Naive thymus-derived CD4-positive, alpha-beta T cell (primary cell): ENCODE results near the gene HOXD9. TPM values are rescaled to one million over a fixed set of nuclear protein-coding genes. Genes with fewer than 3 reads are reported as not detected.

Source experiments
- ATAC-seq: fragments of 150-1000 bp; cut with Tn5 transposase; 2 replicates; pipeline ENCODE4 v1.10.0; 2021; ENCODE audit warnings: mild to moderate bottlenecking, moderate library complexity
- CTCF ChIA-PET: fragments of 350-600 bp; sonication (Branson Sonifier 250); formaldehyde crosslinking; loops from one replicate; lab custom pipeline; 2021; ENCODE audit warnings: antibody characterized with exemption; lab: Charles Lee
- POLR2A ChIA-PET: fragments of 350-600 bp; sonication (Branson Sonifier 250); formaldehyde crosslinking; loops from one replicate; lab custom pipeline; 2021; ENCODE audit warnings: antibody characterized with exemption, inconsistent platforms; lab: Charles Lee
- DNase-seq, 9 donors: peaks; one replicate each; pipeline versions ENCODE4 v3.0.0 to v3.0.0-alpha.2; 2020 to 2022; ENCODE audit warnings: mixed read lengths in 1 of 9
- H3K27ac ChIP-seq: one replicate; pipeline ENCODE4 v1.7.0; 2013; ENCODE audit warnings: mild to moderate bottlenecking, low read depth, low read length, moderate library complexity
- H3K27me3 ChIP-seq, 2 donors: one replicate each; pipeline ENCODE4 v1.7.0; 2013; ENCODE audit warnings: low read length in 2 of 2, mild to moderate bottlenecking in 2 of 2, moderate library complexity in 2 of 2; ENCODE audit not compliant: control insufficient read depth in 2 of 2, insufficient read depth in 2 of 2
- H3K36me3 ChIP-seq, 3 experiments: 1 replicate in 2 of 3; 2 replicates in 1 of 3; pipeline ENCODE4 v1.7.0; 2013; ENCODE audit warnings: low read length in 3 of 3, mild to moderate bottlenecking in 3 of 3, moderate library complexity in 1 of 3; ENCODE audit not compliant: insufficient read depth in 3 of 3, control insufficient read depth in 2 of 3
- H3K4me1 ChIP-seq, 2 donors: one replicate each; pipeline ENCODE4 v1.7.0; 2013; ENCODE audit warnings: low read length in 2 of 2, mild to moderate bottlenecking in 2 of 2, moderate library complexity in 1 of 2; ENCODE audit not compliant: control insufficient read depth in 2 of 2, insufficient read depth in 2 of 2
- H3K4me3 ChIP-seq: 2 replicates; pipeline ENCODE4 v1.7.0; 2013; ENCODE audit warnings: mild to moderate bottlenecking, low read length
- H3K9me3 ChIP-seq, 3 experiments: 1 replicate in 2 of 3; 2 replicates in 1 of 3; pipeline ENCODE4 v1.7.0; 2013; ENCODE audit warnings: low read length in 3 of 3; ENCODE audit not compliant: control insufficient read depth in 2 of 3
- H3K27ac Mint-ChIP-seq, 9 donors: one replicate each; pipeline ENCODE4 v1.8.0; 2020 to 2022; ENCODE audit warnings: mixed read lengths in 9 of 9, mild to moderate bottlenecking in 8 of 9, moderate library complexity in 5 of 9, inconsistent platforms in 2 of 9
- H3K27me3 Mint-ChIP-seq, 5 donors: one replicate each; pipeline ENCODE4 v1.8.0; 2021 to 2022; ENCODE audit warnings: mixed read lengths in 5 of 5, mild to moderate bottlenecking in 1 of 5
- H3K36me3 Mint-ChIP-seq, 5 donors: one replicate each; pipeline ENCODE4 v1.8.0; 2020 to 2022; ENCODE audit warnings: mixed read lengths in 5 of 5, mild to moderate bottlenecking in 3 of 5, inconsistent platforms in 1 of 5
- H3K4me1 Mint-ChIP-seq, 7 donors: one replicate each; pipeline ENCODE4 v1.8.0; 2020 to 2022; ENCODE audit warnings: mixed read lengths in 7 of 7, mild to moderate bottlenecking in 3 of 7, inconsistent platforms in 1 of 7
- H3K4me3 Mint-ChIP-seq, 10 donors: one replicate each; pipeline ENCODE4 v1.8.0; 2020 to 2022; ENCODE audit warnings: mild to moderate bottlenecking in 10 of 10, mixed read lengths in 10 of 10, moderate library complexity in 6 of 10, inconsistent platforms in 2 of 10
- H3K9me3 Mint-ChIP-seq, 11 donors: one replicate each; pipeline ENCODE4 v1.8.0; 2020 to 2022; ENCODE audit warnings: mixed read lengths in 11 of 11, mild to moderate bottlenecking in 4 of 11, inconsistent platforms in 1 of 11, moderate library complexity in 1 of 11
- intact Hi-C, 2 donors: fragments of 100-400 bp; cut with micrococcal nuclease; formaldehyde crosslinking; loops; one replicate each; pipeline ENCODE4 v1.15.1; 2023
- polyA plus RNA-seq, 2 donors: library from polyadenylated mRNA; unstranded; fragments of 300-500 nt; fragmentation: Illumina TruSeq; gene quantifications; one replicate each; pipeline ENCODE4 v1.2.3, GENCODE V29; 2021
- total RNA-seq, 6 experiments: library from RNA in 5 of 6; stranded (reverse) in 5 of 6; gene quantifications; 1 replicate in 5 of 6; 2 replicates in 1 of 6; pipeline ENCODE4 v1.2.3 and lab custom pipeline; 2021 to 2026

HOXD9 gene
- total and polyA plus RNA-seq, 7 experiments from 2014 or later = not detected

- intact Hi-C loops = loop anchor here (2.0 to 5.0 kb wide), 4 partner anchors 36 to 1739 kb away; partner anchors contain the start of gene LNPK (in 1 of the 2)
- Mint-ChIP-seq H3K27ac (peak overlapping the region in 3 of 9 donors; percentile 0 to 51 (median 33)), H3K9me3 (peaks cover 7 to 60% (median 30%) of the 10 kb centered on the region in 11 donors)
These were observed 45.7 kb upstream of the HOXD9 start for GRCh38 chr2:176076796-176077195.

GRCh38 chr2:176078541-176079284 lies 43.8 kb upstream of the HOXD9 start:
- Histone ChIP-seq H3K36me3 (no peaks in the 10 kb centered on the region), H3K9me3 (peaks cover 0 to 51% (median 3%) of the 10 kb centered on the region in 3 experiments), H3K27me3 (peaks cover 42 to 75% of the 10 kb centered on the region in 2 donors), H3K27ac (no peak overlapping the region), H3K4me1 (peaks cover 0 to 7% of the 10 kb centered on the region in 2 donors), H3K4me3 (no peak overlapping the region)
- Mint-ChIP-seq H3K27me3 (peaks cover 65 to 83% (median 79%) of the 10 kb centered on the region in 5 donors), H3K4me3 (peak overlapping the region in 8 of 10 donors; percentile 64 to 80 (median 72)), H3K4me1 (peaks cover 0 to 25% (median 14%) of the 10 kb centered on the region in 7 donors), H3K27ac (peak overlapping the region in 7 of 9 donors; percentile 58 to 91 (median 85)), H3K9me3 (peaks cover 7 to 76% (median 40%) of the 10 kb centered on the region in 11 donors), H3K36me3 (peaks cover 0 to 33% (median 5%) of the 10 kb centered on the region in 5 donors)
- DNase-seq (no peak), ATAC-seq (no peak)
- CTCF ChIA-PET = no interaction called here
- POLR2A ChIA-PET = no interaction called here
- intact Hi-C loops = loop anchor here (2.0 to 5.0 kb wide), 6 partner anchors 20 to 1741 kb away; partner anchors contain the start of gene HOXD12 (in 1 of the 2)

More at GRCh38 chr2:176076796-176077195, 45.7 kb upstream of the HOXD9 start:
- Histone ChIP-seq H3K4me3 (no peak overlapping the region), H3K9me3 (peaks cover 0 to 32% (median 0%) of the 10 kb centered on the region in 3 experiments), H3K27me3 (peaks cover 41 to 75% of the 10 kb centered on the region in 2 donors), H3K27ac (no peak overlapping the region), H3K36me3 (no peaks in the 10 kb centered on the region), H3K4me1 (peaks cover 0 to 7% of the 10 kb centered on the region in 2 donors)
- DNase-seq (no peak), ATAC-seq (no peak)
- H3K27me3 Mint-ChIP-seq = peaks cover 73 to 86% (median 81%) of the 10 kb centered on the region in 5 donors
- peaks cover 0 to 21% (median 13%) of the 10 kb centered on the region in 7 donors for H3K4me1 Mint-ChIP-seq
- POLR2A ChIA-PET = no interaction called here
- H3K4me3 Mint-ChIP-seq = no peak overlapping the region
- CTCF ChIA-PET = no interaction called here
- H3K36me3 Mint-ChIP-seq = peaks cover 0 to 29% (median 5%) of the 10 kb centered on the region in 5 donors

GRCh38 chr2:176079285-176079830 lies 43.2 kb upstream of the HOXD9 start:
- H3K4me1 ChIP-seq = peaks cover 0 to 7% of the 10 kb centered on the region in 2 donors
- DNase-seq (no peak), ATAC-seq (no peak)
- ChIA-PET POLR2A (no interaction called here), CTCF (no interaction called here)
- H3K9me3 ChIP-seq = peaks cover 0 to 55% (median 8%) of the 10 kb centered on the region in 3 experiments
- Mint-ChIP-seq H3K27ac (peak overlapping the region; percentile 32 to 91 (median 85)), H3K27me3 (peaks cover 67 to 83% (median 80%) of the 10 kb centered on the region in 5 donors), H3K9me3 (peaks cover 7 to 80% (median 46%) of the 10 kb centered on the region in 11 donors), H3K36me3 (peaks cover 0 to 40% (median 5%) of the 10 kb centered on the region in 5 donors), H3K4me1 (peaks cover 0 to 25% (median 15%) of the 10 kb centered on the region in 7 donors), H3K4me3 (peak overlapping the region; percentile 64 to 82 (median 72))
- no peak overlapping the region for H3K27ac ChIP-seq
- H3K36me3 ChIP-seq = no peaks in the 10 kb centered on the region
- intact Hi-C loops = loop anchor here (2.0 to 5.0 kb wide), 6 partner anchors 19 to 1742 kb away; partner anchors contain the start of gene HOXD12 (in 1 of the 2)
- no peak overlapping the region for H3K4me3 ChIP-seq
- peaks cover 41 to 79% of the 10 kb centered on the region in 2 donors for H3K27me3 ChIP-seq

- no peak overlapping the region for H3K27ac ChIP-seq
- Mint-ChIP-seq H3K27me3 (peaks cover 67 to 83% (median 80%) of the 10 kb centered on the region in 5 donors), H3K27ac (peak overlapping the region in 6 of 9 donors; percentile 58 to 98 (median 90)), H3K9me3 (peaks cover 7 to 84% (median 51%) of the 10 kb centered on the region in 11 donors), H3K4me1 (peaks cover 0 to 29% (median 15%) of the 10 kb centered on the region in 7 donors), H3K4me3 (peak overlapping the region; percentile 64 to 82 (median 76)), H3K36me3 (peaks cover 0 to 45% (median 5%) of the 10 kb centered on the region in 5 donors)
- peaks cover 41 to 79% of the 10 kb centered on the region in 2 donors for H3K27me3 ChIP-seq
- peaks cover 0 to 7% of the 10 kb centered on the region in 2 donors for H3K4me1 ChIP-seq
- H3K9me3 ChIP-seq = peaks cover 0 to 59% (median 8%) of the 10 kb centered on the region in 3 experiments
- no peak overlapping the region for H3K4me3 ChIP-seq
- no peaks in the 10 kb centered on the region for H3K36me3 ChIP-seq
- DNase-seq (no peak), ATAC-seq (peak; percentile 48)
- intact Hi-C loops = loop anchor here (2.0 to 10.0 kb wide), 7 partner anchors 19 to 1745 kb away; partner anchors contain the start of genes HOXD12 (in 1 of the 2) and SP9 (in 1 of the 2)
- CTCF ChIA-PET = no interaction called here
- POLR2A ChIA-PET = no interaction called here
These were observed 42.5 kb upstream of the HOXD9 start for GRCh38 chr2:176079831-176080539.

GRCh38 chr2:176080540-176081375 lies 41.8 kb upstream of the HOXD9 start:
- H3K9me3 Mint-ChIP-seq = peaks cover 7 to 84% (median 50%) of the 10 kb centered on the region in 11 donors
- ATAC-seq (no peak), DNase-seq (no peak)
- no peaks in the 10 kb centered on the region for H3K36me3 ChIP-seq
- H3K27me3 ChIP-seq = peaks cover 36 to 81% of the 10 kb centered on the region in 2 donors
- peaks cover 0 to 42% (median 5%) of the 10 kb centered on the region in 5 donors for H3K36me3 Mint-ChIP-seq
- POLR2A ChIA-PET = no interaction called here
- CTCF ChIA-PET = no interaction called here
- H3K4me3 Mint-ChIP-seq = peak overlapping the region; percentile 30 to 79 (median 56)
- no peak overlapping the region for H3K4me3 ChIP-seq
- H3K4me1 Mint-ChIP-seq = peaks cover 0 to 29% (median 15%) of the 10 kb centered on the region in 7 donors
- no peak overlapping the region for H3K27ac ChIP-seq
- peaks cover 0 to 64% (median 8%) of the 10 kb centered on the region in 3 experiments for H3K9me3 ChIP-seq
- peaks cover 0 to 7% of the 10 kb centered on the region in 2 donors for H3K4me1 ChIP-seq
- H3K27me3 Mint-ChIP-seq = peaks cover 64 to 81% (median 78%) of the 10 kb centered on the region in 5 donors
- intact Hi-C loops = loop anchor here (1.0 to 10.0 kb wide), 2 partner anchors 27 to 1746 kb away; partner anchors contain the start of genes HOXD11 (in 1 of the 2) and SP9 (in 1 of the 2)
- H3K27ac Mint-ChIP-seq = peak overlapping the region; percentile 71 to 98 (median 87)
